Putamen (tissue), 1 donor: ENCODE data around the gene CAMK2B.
A peak's percentile ranks its signal among the peaks of the same experiment; 100 is the strongest.
"Not testable (repeated sequence)": the region's sequence is repeated elsewhere in the genome, so short reads cannot be mapped to it uniquely, and the experiment has no call there.

Source experiments
- DNase-seq: peaks from one replicate; pipeline ENCODE4 v3.0.0-alpha.2; 2016; ENCODE audit warnings: low spot score

The CAMK2B gene

GRCh38 chr7:44215531-44215930 lies 109.9 kb downstream of the CAMK2B start:
- no peak for DNase-seq

GRCh38 chr7:44213877-44214388 lies 111.5 kb downstream of the CAMK2B start:
- no peak for DNase-seq

GRCh38 chr7:44213206-44213876 lies 112.1 kb downstream of the CAMK2B start:
- DNase-seq = no peak

GRCh38 chr7:44212581-44213184 lies 112.7 kb downstream of the CAMK2B start:
- DNase-seq = no peak

GRCh38 chr7:44212018-44212417 lies 113.4 kb downstream of the CAMK2B start:
- DNase-seq = peak; percentile 58

- no peak for DNase-seq
Observed at GRCh38 chr7:44211126-44211675, 114.2 kb downstream of the CAMK2B start.

GRCh38 chr7:44210107-44210506 lies 115.3 kb downstream of the CAMK2B start:
- DNase-seq = no peak

GRCh38 chr7:44208085-44208484 lies 117.3 kb downstream of the CAMK2B start:
- DNase-seq = no peak

- DNase-seq = no peak
Observed at GRCh38 chr7:44206008-44206407, 119.4 kb downstream of the CAMK2B start.

GRCh38 chr7:44201813-44202212 lies 123.6 kb downstream of the CAMK2B start:
- no peak for DNase-seq

- peak; percentile 95 for DNase-seq
Observed at GRCh38 chr7:44200699-44201461, 124.5 kb downstream of the CAMK2B start, which contains the start of gene YKT6. Gene YKT6, plus strand, starts transcription at chr7:44200978. Its CDS starts 158 bp downstream, at chr7:44201136.

- DNase-seq = not testable (repeated sequence)
Observed at GRCh38 chr7:44200163-44200562, 125.2 kb downstream of the CAMK2B start.

GRCh38 chr7:44197474-44197873 lies 127.9 kb downstream of the CAMK2B start:
- DNase-seq = no peak

- DNase-seq = no peak
Observed at GRCh38 chr7:44196450-44196872, 128.9 kb downstream of the CAMK2B start.

GRCh38 chr7:44195889-44196288 lies 129.5 kb downstream of the CAMK2B start:
- DNase-seq = no peak

- no peak for DNase-seq
Observed at GRCh38 chr7:44194562-44195145, 130.7 kb downstream of the CAMK2B start.

GRCh38 chr7:44194069-44194468 lies 131.3 kb downstream of the CAMK2B start:
- DNase-seq = no peak

GRCh38 chr7:44193011-44193802 lies 132.2 kb downstream of the CAMK2B start:
- no peak for DNase-seq

- DNase-seq = no peak
Observed at GRCh38 chr7:44191171-44191570, 134.2 kb downstream of the CAMK2B start.

GRCh38 chr7:44189993-44190872 lies 135.2 kb downstream of the CAMK2B start:
- no peak for DNase-seq
